SK-N-SH (cell line): ENCODE measurements around the gene PHKA1.

Experiments used
- CTCF ChIP-seq: fragments of 200-600 bp; sonication (generic); IDR thresholded peaks from 2 replicates; pipeline ENCODE4 v1.6.1; 2017; ENCODE audit warnings: antibody characterized with exemption, mild to moderate bottlenecking, moderate library complexity
- MEF2A ChIP-seq: IDR thresholded peaks from 2 replicates; pipeline ENCODE4 v1.4.0; 2012; ENCODE audit warnings: low read depth, borderline replicate concordance
- NFIC ChIP-seq: IDR thresholded peaks from 2 replicates; pipeline ENCODE4 v1.4.0; 2012; ENCODE audit warnings: borderline replicate concordance
- NRF1 ChIP-seq: IDR thresholded peaks from 2 replicates; pipeline ENCODE4 v1.6.1; 2012; ENCODE audit warnings: low read depth, mild to moderate bottlenecking, low read length
- POLR2AphosphoS5 ChIP-seq: IDR thresholded peaks from 2 replicates; pipeline ENCODE4 v1.6.1; 2012; ENCODE audit warnings: low read depth, low read length
- RAD21 ChIP-seq: IDR thresholded peaks from 2 replicates; pipeline ENCODE4 v1.6.1; 2012; ENCODE audit warnings: mild to moderate bottlenecking, low read length
- RCOR1 ChIP-seq: fragments of 150-350 bp; IDR thresholded peaks from 2 replicates; pipeline ENCODE4 v1.6.1; 2017; ENCODE audit warnings: antibody characterized with exemption, low read length
- SIN3A ChIP-seq: IDR thresholded peaks from 2 replicates; pipeline ENCODE4 v1.6.1; 2012; ENCODE audit warnings: low read depth, mild to moderate bottlenecking, low read length, moderate library complexity, borderline replicate concordance
- SMC3 ChIP-seq: IDR thresholded peaks from 2 replicates; pipeline ENCODE4 v1.6.1; 2012; ENCODE audit warnings: low read depth, low read length, improper control_type of control experiment
- TAF1 ChIP-seq: IDR thresholded peaks from 2 replicates; pipeline ENCODE4 v1.6.1; 2012; ENCODE audit warnings: low read depth, mild to moderate bottlenecking, low read length, moderate library complexity, borderline replicate concordance
- YY1 ChIP-seq: IDR thresholded peaks from 2 replicates; pipeline ENCODE4 v1.4.0; 2012; ENCODE audit warnings: low read depth, mild to moderate bottlenecking

GRCh38 chrX:72644946-72645345 lies 69.2 kb downstream of the PHKA1 start:
- TF ChIP-seq RAD21, result no peak
- TF ChIP-seq TAF1, result no peak
- TF ChIP-seq POLR2AphosphoS5, result no peak
- TF ChIP-seq CTCF, result no peak
- no peak for TF ChIP-seq MEF2A
- TF ChIP-seq RCOR1, result no peak
- TF ChIP-seq SMC3, result no peak
- TF ChIP-seq YY1, result no peak
- TF ChIP-seq NRF1, result no peak
- TF ChIP-seq SIN3A, result no peak
- TF ChIP-seq NFIC, result no peak
